ENCODE data around the gene EIF3I. TPM values are rescaled to one million over a fixed set of nuclear protein-coding genes. Genes with fewer than 3 reads are reported as not detected.

Gene EIF3I
- total and polyA plus RNA-seq, 2 of the 8 experiments (the other 6 are each of a cell fraction or from before 2014, with no cell fraction given): 247 to 346 TPM

GRCh38 chr1:32231843-32232432, 9.7 kb downstream of the EIF3I start:
- H4K20me1 ChIP-seq (replicated peaks in 1 of 2; ENCODE audit: control insufficient read depth in 1 of 2, insufficient read depth in 2 of 2, low read length in 2 of 2): peaks cover 0 to 10% of the 10 kb centered on the region in 2 experiments
- H3K23me2 ChIP-seq (ENCODE audit: low read depth, low read length): no peaks in the 10 kb centered on the region
- H2BK5ac ChIP-seq (ENCODE audit: low read depth, low read length): no peak overlapping the region
- no peak overlapping the region for H4K5ac ChIP-seq (ENCODE audit: insufficient read length, low read depth, low read length)
- H3K4me3 ChIP-seq (ENCODE audit: extremely low read depth in 1 of 4, insufficient read depth in 2 of 4, low read depth in 3 of 4, low read length in 4 of 4): no peak overlapping the region
- CTCF ChIA-PET (ENCODE audit: partially characterized antibody): interaction anchor here (0.6 to 1.8 kb wide), 5 partner anchors 8 to 149 kb away, joined by 3 to 4 read pairs (median 3); no protein-coding TSS in a partner anchor
- no peak overlapping the region for H4K8ac ChIP-seq (ENCODE audit: extremely low read depth, insufficient read depth, low read length)
- peaks cover 23 to 59% (median 46%) of the 10 kb centered on the region in 4 experiments for H3K36me3 ChIP-seq (ENCODE audit: control insufficient read depth in 2 of 4, insufficient read depth in 4 of 4, low read length in 3 of 4)
- H3K4me1 ChIP-seq (replicated peaks in 1 of 4; ENCODE audit: control insufficient read depth in 3 of 4, insufficient read depth in 4 of 4, low read length in 3 of 4): no peaks in the 10 kb centered on the region
- no peak overlapping the region for H3K18ac ChIP-seq (ENCODE audit: extremely low read depth, low read length)
- H3K23ac ChIP-seq (ENCODE audit: insufficient read length): no peak overlapping the region
- H3K27ac ChIP-seq (ENCODE audit: low read depth, low read length): no peak overlapping the region
- no peak overlapping the region for H3K14ac ChIP-seq (ENCODE audit: insufficient read length)
- no peaks in the 10 kb centered on the region for H3K79me2 ChIP-seq (ENCODE audit: control insufficient read depth in 1 of 2, insufficient read depth in 2 of 2, low read length in 2 of 2)
- no peak overlapping the region for H3K4me2 ChIP-seq (ENCODE audit: insufficient read depth in 1 of 2, low read depth in 2 of 2, low read length in 2 of 2)
- H3K9ac ChIP-seq (replicated peaks in 1 of 4; ENCODE audit: extremely low read depth in 1 of 4, low read depth in 3 of 4, low read length in 3 of 4): no peak overlapping the region
- H2BK120ac ChIP-seq (replicated peaks; ENCODE audit: low read depth, low read length): no peak overlapping the region
- DNase-seq (ENCODE audit: low read depth in 1 of 2, low spot score in 2 of 2) (no peak), FAIRE-seq (no peak)
- no peak overlapping the region for H4K91ac ChIP-seq (replicated peaks; ENCODE audit: insufficient read length, low read length)
- peaks cover 2% of the 10 kb centered on the region; the same call in 1 of the 2 replicates for H3K79me1 ChIP-seq (ENCODE audit: low read depth, low read length)
- POLR2A ChIA-PET (ENCODE audit: partially characterized antibody): interaction anchor here (1.0 to 2.2 kb wide), 10 partner anchors 9 to 101 kb away, joined by 3 to 12 read pairs (median 4); partner anchors contain the start of genes EIF3I and TMEM234
- no peak overlapping the region for H3K4ac ChIP-seq (replicated peaks; ENCODE audit: insufficient read length, low read depth, low read length)
- H3K56ac ChIP-seq (replicated peaks; ENCODE audit: insufficient read length, low read depth, low read length): no peak overlapping the region
- H2BK20ac ChIP-seq (ENCODE audit: low read length): no peak overlapping the region
- H2BK15ac ChIP-seq (ENCODE audit: low read length): no peak overlapping the region
- no peaks in the 10 kb centered on the region for H3K27me3 ChIP-seq (replicated peaks in 1 of 4; ENCODE audit: control insufficient read depth in 3 of 4, extremely low read depth in 1 of 4, insufficient read depth in 3 of 4, low read length in 3 of 4)
- no peak overlapping the region for H2AK5ac ChIP-seq (ENCODE audit: low read depth, low read length)
- H2BK12ac ChIP-seq (ENCODE audit: low read depth, low read length): no peak overlapping the region
- no peak overlapping the region for H2AFZ ChIP-seq (ENCODE audit: low read length)
- WGBS, 2 experiments (ENCODE audit: extremely low coverage in 1 of 2, insufficient coverage in 1 of 2, insufficient read length in 1 of 2, insufficient replicate concordance in 2 of 2, low coverage in 1 of 2, low lambda C conversion rate in 2 of 2, missing lambda C conversion rate in 1 of 2): 83% methylated on average over 5 of the region's 5 CpGs; no CpG with 5 or more reads in 1 of the 2 experiments
- no peaks in the 10 kb centered on the region for H3K9me3 ChIP-seq (ENCODE audit: insufficient read depth in 2 of 2, low read depth in 1 of 2, low read length in 1 of 2)
- TF ChIP-seq KDM5A (IDR thresholded peaks at IDR 0.05; ENCODE audit: low read length): no peak
- no peak for TF ChIP-seq KDM4A (IDR thresholded peaks at IDR 0.05; ENCODE audit: low read depth, low read length, severe bottlenecking)
- TF ChIP-seq JUN (IDR thresholded peaks at IDR 0.05; ENCODE audit: low read depth, low read length): no peak
- TF ChIP-seq SP1 (IDR thresholded peaks at IDR 0.05; ENCODE audit: low read depth, low read length): no peak
- TF ChIP-seq ATF2 (IDR thresholded peaks at IDR 0.05; ENCODE audit: low read length): no peak
- no peak for TF ChIP-seq YY1 (IDR thresholded peaks at IDR 0.05; ENCODE audit: low read depth, low read length)
- TF ChIP-seq RFX5 (IDR thresholded peaks at IDR 0.05; ENCODE audit: borderline replicate concordance, low read depth, low read length): no peak
- TF ChIP-seq SAP30 (IDR thresholded peaks at IDR 0.05; ENCODE audit: insufficient read depth, insufficient replicate concordance, low read length): no peak
- no peak for TF ChIP-seq JUND (IDR thresholded peaks at IDR 0.05; ENCODE audit: low read length)
- no peak for TF ChIP-seq FOSL1 (IDR thresholded peaks at IDR 0.05; ENCODE audit: insufficient read depth, low read depth, low read length)
- no peak for TF ChIP-seq E2F6 (IDR thresholded peaks at IDR 0.05)
